ENCODE measurements around the gene ADAMTS12. TPM values are rescaled to one million over a fixed set of nuclear protein-coding genes. Genes with fewer than 3 reads are reported as not detected.
A peak's percentile ranks its signal among the peaks of the same experiment; 100 is the strongest.

ADAMTS12 gene
- total and polyA plus RNA-seq, 2 of the 8 experiments (the other 6 are each of a cell fraction or from before 2014, with no cell fraction given), result 6.4 to 12.8 TPM

- Histone ChIP-seq H2BK20ac (ENCODE audit: low read length) (no peak overlapping the region), H3K4ac (replicated peaks; ENCODE audit: insufficient read length, low read depth, low read length) (no peak overlapping the region), H4K5ac (ENCODE audit: insufficient read length, low read depth, low read length) (no peak overlapping the region), H3K79me1 (ENCODE audit: low read depth, low read length) (no peaks in the 10 kb centered on the region), H3K79me2 (ENCODE audit: control insufficient read depth in 1 of 2, insufficient read depth in 2 of 2, low read length in 2 of 2) (no peaks in the 10 kb centered on the region), H3K9me3 (ENCODE audit: insufficient read depth in 2 of 2, low read depth in 1 of 2, low read length in 1 of 2) (no peaks in the 10 kb centered on the region), H3K27me3 (replicated peaks in 1 of 4; ENCODE audit: control insufficient read depth in 3 of 4, extremely low read depth in 1 of 4, insufficient read depth in 3 of 4, low read length in 3 of 4) (no peaks in the 10 kb centered on the region), H3K4me1 (replicated peaks in 1 of 4; ENCODE audit: control insufficient read depth in 3 of 4, insufficient read depth in 4 of 4, low read length in 3 of 4) (peaks cover 6 to 12% (median 9%) of the 10 kb centered on the region in 4 experiments; a peak in 6 of 7 replicates), H3K9ac (replicated peaks in 1 of 4; ENCODE audit: extremely low read depth in 1 of 4, low read depth in 3 of 4, low read length in 3 of 4) (no peak overlapping the region; a peak in 2 of 7 replicates), H2BK12ac (ENCODE audit: low read depth, low read length) (peak overlapping the region; percentile 80; the same call in 1 of the 2 replicates), H2AFZ (ENCODE audit: low read length) (no peak overlapping the region), H3K18ac (ENCODE audit: extremely low read depth, low read length) (no peak overlapping the region), H3K36me3 (ENCODE audit: control insufficient read depth in 2 of 4, insufficient read depth in 4 of 4, low read length in 3 of 4) (no peaks in the 10 kb centered on the region), H3K4me3 (ENCODE audit: extremely low read depth in 1 of 4, insufficient read depth in 2 of 4, low read depth in 3 of 4, low read length in 4 of 4) (peak overlapping the region in 1 of 4 experiments; percentile 0; a peak in 1 of 8 replicates), H2BK15ac (ENCODE audit: low read length) (no peak overlapping the region), H3K23ac (ENCODE audit: insufficient read length) (no peak overlapping the region), H4K20me1 (replicated peaks in 1 of 2; ENCODE audit: control insufficient read depth in 1 of 2, insufficient read depth in 2 of 2, low read length in 2 of 2) (no peaks in the 10 kb centered on the region), H3K56ac (replicated peaks; ENCODE audit: insufficient read length, low read depth, low read length) (no peak overlapping the region), H3K14ac (ENCODE audit: insufficient read length) (no peak overlapping the region), H2AK5ac (ENCODE audit: low read depth, low read length) (no peak overlapping the region), H4K91ac (replicated peaks; ENCODE audit: insufficient read length, low read length) (no peak overlapping the region), H3K27ac (ENCODE audit: low read depth, low read length) (peak overlapping the region; percentile 56; the same call in 1 of the 2 replicates), H4K8ac (ENCODE audit: extremely low read depth, insufficient read depth, low read length) (no peak overlapping the region), H3K23me2 (ENCODE audit: low read depth, low read length) (no peaks in the 10 kb centered on the region), H2BK120ac (replicated peaks; ENCODE audit: low read depth, low read length) (peak overlapping the region; percentile 1), H2BK5ac (ENCODE audit: low read depth, low read length) (no peak overlapping the region), H3K4me2 (ENCODE audit: insufficient read depth in 1 of 2, low read depth in 2 of 2, low read length in 2 of 2) (peak overlapping the region in 1 of 2 experiments; percentile 39; a peak in 2 of 4 replicates)
- 70% methylated on average over 19 of the region's 19 CpGs; no CpG with 5 or more reads in 1 of the 2 experiments for WGBS, 2 experiments (ENCODE audit: extremely low coverage in 1 of 2, insufficient coverage in 1 of 2, insufficient read length in 1 of 2, insufficient replicate concordance in 2 of 2, low coverage in 1 of 2, low lambda C conversion rate in 2 of 2, missing lambda C conversion rate in 1 of 2)
- FAIRE-seq (no peak), DNase-seq (ENCODE audit: low read depth in 1 of 2, low spot score in 2 of 2) (no peak)
- TF ChIP-seq ASH2L (IDR thresholded peaks at IDR 0.05; ENCODE audit: low read length) (no peak), TAF1 (IDR thresholded peaks at IDR 0.05; ENCODE audit: low read depth, low read length) (no peak), SIRT6 (IDR thresholded peaks at IDR 0.05; ENCODE audit: low read length) (no peak), MAX (IDR thresholded peaks at IDR 0.05) (no peak)
- ChIA-PET CTCF (ENCODE audit: partially characterized antibody) (interaction anchor here (1.0 to 2.4 kb wide), 7 partner anchors 10 to 29 kb away, joined by 3 to 8 read pairs (median 4); no protein-coding TSS in a partner anchor), POLR2A (ENCODE audit: partially characterized antibody) (interaction anchor here (0.9 to 2.4 kb wide), 8 partner anchors 9 to 48 kb away, joined by 3 to 8 read pairs (median 6); partner anchors contain the start of gene TARS1)
Observed at GRCh38 chr5:33488558-33489355, 403.0 kb downstream of the ADAMTS12 start.

Data from H1 (cell line).